Measurements from ENCODE around the gene CCDC149.

CCDC149 gene

DNA sequence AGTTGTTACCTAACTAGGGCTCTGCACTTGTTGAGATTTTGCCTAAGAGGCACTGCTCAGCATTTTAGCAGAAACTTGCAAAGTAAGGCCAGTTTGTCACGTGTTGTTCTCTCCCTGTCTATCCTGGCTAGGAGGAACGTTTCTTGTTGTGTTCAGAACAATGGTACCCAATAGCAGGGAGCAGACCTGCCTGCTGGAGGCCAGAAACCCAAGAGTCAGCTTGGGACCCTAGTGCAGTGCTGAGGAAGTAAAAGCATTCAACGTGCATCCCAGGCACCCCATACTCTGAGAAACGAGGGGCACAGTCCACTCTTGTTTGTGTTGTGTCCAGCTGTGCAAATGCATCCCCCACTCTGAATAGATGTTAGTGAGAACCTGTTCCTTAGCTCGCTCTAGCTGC lies 75.1 kb downstream of the CCDC149 start:
- Histone ChIP-seq H3K36me3 (ENCODE audit: low read length) (no peaks in the 10 kb centered on the region), H3K9ac (ENCODE audit: low read length) (no peak overlapping the region), H3K27ac (ENCODE audit: low read depth, low read length) (no peak overlapping the region), H4K20me1 (ENCODE audit: low read depth, low read length) (no peaks in the 10 kb centered on the region), H3K4me2 (ENCODE audit: low read depth, low read length, poor library complexity, severe bottlenecking) (no peak overlapping the region), H3K9me2 (replicated peaks; ENCODE audit: insufficient read depth, low read length) (no peaks in the 10 kb centered on the region), H3K27me3 (ENCODE audit: low read length) (no peaks in the 10 kb centered on the region), H3F3A (ENCODE audit: insufficient read depth) (no peaks in the 10 kb centered on the region), H3K79me2 (ENCODE audit: insufficient read depth, low read length) (no peaks in the 10 kb centered on the region), H3K4me3 (ENCODE audit: insufficient read depth, low read length, poor library complexity, severe bottlenecking) (no peak overlapping the region), H2AFZ (ENCODE audit: low read depth, low read length, severe bottlenecking) (no peak overlapping the region), H3K9me3 (ENCODE audit: insufficient read depth, low read length) (no peaks in the 10 kb centered on the region)
- TF ChIP-seq CTCF (IDR thresholded peaks at IDR 0.05; ENCODE audit: insufficient read depth, low read length, poor library complexity, severe bottlenecking) (no peak), EZH2phosphoT487 (conservative IDR thresholded peaks at IDR 0.05; ENCODE audit: low read length) (no peak)

- H3K9ac ChIP-seq (ENCODE audit: low read length), result no peak overlapping the region
- no peak overlapping the region for H2AFZ ChIP-seq (ENCODE audit: low read depth, low read length, severe bottlenecking)
Observed at GRCh38 chr4:24837336-24837735, 75.5 kb downstream of the CCDC149 start.

DNA sequence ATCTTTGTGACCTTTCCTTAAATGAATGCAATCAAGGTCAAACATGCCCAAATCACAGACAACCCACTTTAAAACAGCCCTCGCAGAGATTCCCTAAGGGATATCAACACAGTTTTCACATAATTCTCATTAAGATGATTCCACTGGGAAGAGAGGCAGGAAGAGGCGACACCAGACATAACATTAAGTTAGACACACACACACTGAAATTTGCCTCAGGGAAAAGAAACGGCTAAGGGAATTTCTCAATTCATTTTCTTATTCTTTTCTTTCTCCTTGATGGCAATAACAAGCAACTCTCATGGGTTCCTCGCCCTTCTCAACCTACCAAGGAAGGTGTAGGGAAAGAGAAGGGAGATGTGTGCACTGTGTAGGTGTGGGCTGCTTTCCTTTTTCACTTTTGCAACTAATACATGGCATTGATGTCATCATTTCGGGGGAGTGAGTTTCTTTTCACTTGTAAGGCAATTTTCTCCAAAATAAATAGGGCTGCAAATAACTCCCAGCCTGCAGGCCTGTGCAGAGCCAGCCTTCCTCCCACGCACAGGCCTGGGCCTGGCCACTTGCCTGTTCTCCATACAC lies 76.1 kb downstream of the CCDC149 start:
- Histone ChIP-seq H3K9me2 (replicated peaks; ENCODE audit: insufficient read depth, low read length) (no peaks in the 10 kb centered on the region), H3K27ac (ENCODE audit: low read depth, low read length) (no peak overlapping the region), H4K20me1 (ENCODE audit: low read depth, low read length) (no peaks in the 10 kb centered on the region), H3F3A (ENCODE audit: insufficient read depth) (no peaks in the 10 kb centered on the region), H3K4me3 (ENCODE audit: insufficient read depth, low read length, poor library complexity, severe bottlenecking) (no peak overlapping the region), H2AFZ (ENCODE audit: low read depth, low read length, severe bottlenecking) (no peak overlapping the region), H3K9ac (ENCODE audit: low read length) (no peak overlapping the region), H3K27me3 (ENCODE audit: low read length) (no peaks in the 10 kb centered on the region), H3K36me3 (ENCODE audit: low read length) (no peaks in the 10 kb centered on the region), H3K4me2 (ENCODE audit: low read depth, low read length, poor library complexity, severe bottlenecking) (no peak overlapping the region), H3K79me2 (ENCODE audit: insufficient read depth, low read length) (no peaks in the 10 kb centered on the region), H3K9me3 (ENCODE audit: insufficient read depth, low read length) (no peaks in the 10 kb centered on the region)
- TF ChIP-seq CTCF (IDR thresholded peaks at IDR 0.05; ENCODE audit: insufficient read depth, low read length, poor library complexity, severe bottlenecking) (no peak), EZH2phosphoT487 (conservative IDR thresholded peaks at IDR 0.05; ENCODE audit: low read length) (no peak)

More at GRCh38 chr4:24837336-24837735, 75.5 kb downstream of the CCDC149 start:
- Histone ChIP-seq H3K9me2 (replicated peaks; ENCODE audit: insufficient read depth, low read length) (no peaks in the 10 kb centered on the region), H3F3A (ENCODE audit: insufficient read depth) (no peaks in the 10 kb centered on the region), H3K79me2 (ENCODE audit: insufficient read depth, low read length) (no peaks in the 10 kb centered on the region), H3K27ac (ENCODE audit: low read depth, low read length) (no peak overlapping the region), H3K4me2 (ENCODE audit: low read depth, low read length, poor library complexity, severe bottlenecking) (no peak overlapping the region), H3K27me3 (ENCODE audit: low read length) (no peaks in the 10 kb centered on the region), H3K36me3 (ENCODE audit: low read length) (no peaks in the 10 kb centered on the region), H3K9me3 (ENCODE audit: insufficient read depth, low read length) (no peaks in the 10 kb centered on the region), H3K4me3 (ENCODE audit: insufficient read depth, low read length, poor library complexity, severe bottlenecking) (no peak overlapping the region), H4K20me1 (ENCODE audit: low read depth, low read length) (no peaks in the 10 kb centered on the region)
- no peak for TF ChIP-seq CTCF (IDR thresholded peaks at IDR 0.05; ENCODE audit: insufficient read depth, low read length, poor library complexity, severe bottlenecking)
- no peak for TF ChIP-seq EZH2phosphoT487 (conservative IDR thresholded peaks at IDR 0.05; ENCODE audit: low read length)

Measured in SU-DHL-6 (cell line).